Osteocyte (in vitro differentiated cells): Measurements from ENCODE around the gene CRKL. TPM values are rescaled to one million over a fixed set of nuclear protein-coding genes. Genes with fewer than 3 reads are reported as not detected.

Experiments used
- DNase-seq: peaks from one replicate; pipeline ENCODE4 v3.0.0; 2021; ENCODE audit warnings: mixed read lengths; ENCODE audit not compliant: unreplicated experiment; ENCODE audit errors: extremely low spot score
- H3K27ac Mint-ChIP-seq: one replicate; pipeline ENCODE4 v1.8.0; 2021; ENCODE audit warnings: mild to moderate bottlenecking, mixed read lengths; ENCODE audit not compliant: unreplicated experiment
- H3K27me3 Mint-ChIP-seq: one replicate; pipeline ENCODE4 v1.8.0; 2021; ENCODE audit warnings: mixed read lengths; ENCODE audit not compliant: unreplicated experiment
- H3K36me3 Mint-ChIP-seq: one replicate; pipeline ENCODE4 v1.8.0; 2021; ENCODE audit warnings: mixed read lengths; ENCODE audit not compliant: unreplicated experiment
- H3K4me1 Mint-ChIP-seq: one replicate; pipeline ENCODE4 v1.8.0; 2021; ENCODE audit warnings: mixed read lengths; ENCODE audit not compliant: unreplicated experiment
- H3K4me3 Mint-ChIP-seq: one replicate; pipeline ENCODE4 v1.8.0; 2021; ENCODE audit warnings: mild to moderate bottlenecking, moderate library complexity, mixed read lengths; ENCODE audit not compliant: unreplicated experiment
- H3K9me3 Mint-ChIP-seq: one replicate; pipeline ENCODE4 v1.8.0; 2021; ENCODE audit warnings: mixed read lengths; ENCODE audit not compliant: unreplicated experiment
- CTCF ChIP-seq: fragments of 200-600 bp; sonication (generic); IDR thresholded peaks from 2 replicates; pipeline ENCODE4 v1.5.0; 2021; ENCODE audit warnings: antibody characterized with exemption, mild to moderate bottlenecking, moderate library complexity
- total RNA-seq: library from RNA; stranded (reverse); gene quantifications from 2 replicates; pipeline ENCODE4 v1.2.1, GENCODE V29; 2021

CRKL gene
- total RNA-seq, 1 donor from 2014 or later = 56.0 TPM

- no peaks in the 10 kb centered on the region for H3K9me3 Mint-ChIP-seq
- H3K27me3 Mint-ChIP-seq = peaks cover 17% of the 10 kb centered on the region
- no peak for DNase-seq
- H3K4me3 Mint-ChIP-seq = no peak overlapping the region
- no peak for TF ChIP-seq CTCF
- no peak overlapping the region for H3K27ac Mint-ChIP-seq
- H3K36me3 Mint-ChIP-seq = no peaks in the 10 kb centered on the region
- no peaks in the 10 kb centered on the region for H3K4me1 Mint-ChIP-seq
Measured at GRCh38 chr22:20909543-20910303, 7.5 kb upstream of the CRKL start.

GRCh38 chr22:20912494-20912893, 4.7 kb upstream of the CRKL start:
- Mint-ChIP-seq H3K27ac (no peak overlapping the region), H3K4me1 (peaks cover 12% of the 10 kb centered on the region), H3K27me3 (no peaks in the 10 kb centered on the region), H3K4me3 (no peak overlapping the region), H3K9me3 (no peaks in the 10 kb centered on the region), H3K36me3 (no peaks in the 10 kb centered on the region)
- no peak for DNase-seq
- TF ChIP-seq CTCF = no peak

- Mint-ChIP-seq H3K4me1 (peaks cover 49% of the 10 kb centered on the region), H3K36me3 (no peaks in the 10 kb centered on the region), H3K27me3 (no peaks in the 10 kb centered on the region), H3K27ac (peak overlapping the region; percentile 91), H3K9me3 (no peaks in the 10 kb centered on the region), H3K4me3 (peak overlapping the region; percentile 93)
- TF ChIP-seq CTCF = no peak
- no peak for DNase-seq
Measured at GRCh38 chr22:20918663-20919218, 1.5 kb downstream of the CRKL start.

- TF ChIP-seq CTCF = no peak
- Mint-ChIP-seq H3K4me3 (peak overlapping the region; percentile 93), H3K9me3 (no peaks in the 10 kb centered on the region), H3K27me3 (no peaks in the 10 kb centered on the region), H3K4me1 (peaks cover 55% of the 10 kb centered on the region), H3K27ac (peak overlapping the region; percentile 91), H3K36me3 (no peaks in the 10 kb centered on the region)
- DNase-seq = no peak
Measured at GRCh38 chr22:20919718-20920117, 2.5 kb downstream of the CRKL start.

- Mint-ChIP-seq H3K36me3 (no peaks in the 10 kb centered on the region), H3K27me3 (no peaks in the 10 kb centered on the region), H3K4me1 (peaks cover 62% of the 10 kb centered on the region), H3K4me3 (peak overlapping the region; percentile 93), H3K9me3 (no peaks in the 10 kb centered on the region), H3K27ac (peak overlapping the region; percentile 91)
- DNase-seq = no peak
- no peak for TF ChIP-seq CTCF
Measured at GRCh38 chr22:20920881-20921203, 3.6 kb downstream of the CRKL start.
